Common myeloid progenitor, CD34-positive (primary cell): ENCODE measurements around the gene KLF5.
"Not testable (repeated sequence)": the region's sequence is repeated elsewhere in the genome, so short reads cannot be mapped to it uniquely, and the experiment has no call there.

Source experiments
- CTCF ChIA-PET: fragments of 350-600 bp; sonication (Branson Sonifier 250); formaldehyde crosslinking; loops from one replicate; lab custom pipeline; 2021; ENCODE audit warnings: antibody characterized with exemption; lab: Charles Lee
- POLR2A ChIA-PET: fragments of 350-600 bp; sonication (Branson Sonifier 250); formaldehyde crosslinking; loops from one replicate; lab custom pipeline; 2021; ENCODE audit warnings: antibody characterized with exemption; lab: Charles Lee
- DNase-seq, 3 donors: peaks; one replicate each; pipeline versions ENCODE4 v3.0.0 to v3.0.0-alpha.2; 2013
- H3K27ac ChIP-seq, 2 experiments: 1 replicate in 1 of 2; 2 replicates in 1 of 2; pipeline ENCODE4 v1.7.0; 2013; ENCODE audit warnings: inconsistent platforms in 2 of 2, low read length in 2 of 2, mild to moderate bottlenecking in 2 of 2, low read depth in 1 of 2, moderate library complexity in 1 of 2; ENCODE audit not compliant: severe bottlenecking in 2 of 2, insufficient read depth in 1 of 2, poor library complexity in 1 of 2
- H3K27me3 ChIP-seq, 5 experiments: replicated peaks in 2 of 5; 1 replicate in 3 of 5; 2 replicates in 2 of 5; pipeline versions ENCODE4 v1.6.1 to v1.7.0; 2013; ENCODE audit warnings: low read length in 4 of 5, mild to moderate bottlenecking in 2 of 5, moderate library complexity in 2 of 5, inconsistent platforms in 1 of 5; ENCODE audit not compliant: insufficient read depth in 5 of 5, control insufficient read depth in 4 of 5
- H3K36me3 ChIP-seq, 4 experiments: 1 replicate in 2 of 4; 2 replicates in 2 of 4; pipeline versions ENCODE4 v1.6.1 to v1.7.0; 2013; ENCODE audit warnings: low read length in 3 of 4, control low read depth in 1 of 4, mild to moderate bottlenecking in 1 of 4; ENCODE audit not compliant: control insufficient read depth in 4 of 4, insufficient read depth in 4 of 4
- H3K4me1 ChIP-seq, 4 experiments: 1 replicate in 3 of 4; 2 replicates in 1 of 4; pipeline versions ENCODE4 v1.6.1 to v1.7.1; 2013; ENCODE audit warnings: low read length in 3 of 4, mild to moderate bottlenecking in 3 of 4, control low read depth in 1 of 4, inconsistent platforms in 1 of 4, moderate library complexity in 1 of 4; ENCODE audit not compliant: control insufficient read depth in 4 of 4, insufficient read depth in 4 of 4; ENCODE audit errors: control extremely low read depth in 1 of 4
- H3K4me3 ChIP-seq, 7 experiments: 1 replicate in 4 of 7; 2 replicates in 3 of 7; pipeline versions ENCODE4 v1.5.1 to v1.7.0; 2013; ENCODE audit warnings: mild to moderate bottlenecking in 7 of 7, low read length in 6 of 7, moderate library complexity in 6 of 7, inconsistent platforms in 2 of 7, low read depth in 2 of 7, control low read depth in 1 of 7; ENCODE audit not compliant: insufficient read depth in 4 of 7, control insufficient read depth in 1 of 7; ENCODE audit errors: extremely low read depth in 1 of 7
- H3K9me3 ChIP-seq, 5 experiments: 1 replicate in 4 of 5; 2 replicates in 1 of 5; pipeline versions ENCODE4 v1.6.1 to v1.7.1; 2013; ENCODE audit warnings: low read length in 4 of 5, mild to moderate bottlenecking in 2 of 5, inconsistent platforms in 1 of 5, low read depth in 1 of 5, moderate library complexity in 1 of 5; ENCODE audit not compliant: control insufficient read depth in 4 of 5, insufficient read depth in 2 of 5; ENCODE audit errors: control extremely low read depth in 1 of 5
- WGBS: methylation state at CpG from one replicate; pipeline ENCODE4 v1.1.5; 2013; ENCODE audit not compliant: insufficient coverage; 5-methylcytosine and 5-hydroxymethylcytosine counted together

The KLF5 gene

GRCh38 chr13:73090823-73091187, 32.0 kb downstream of the KLF5 start:
- Histone ChIP-seq H3K27ac (no peak overlapping the region), H3K36me3 (no peaks in the 10 kb centered on the region), H3K27me3 (no peaks in the 10 kb centered on the region), H3K4me1 (peaks cover 0 to 3% (median 1%) of the 10 kb centered on the region in 4 experiments), H3K9me3 (peaks cover 0 to 19% (median 6%) of the 10 kb centered on the region in 5 experiments), H3K4me3 (no peak overlapping the region)
- 60% methylated on average over 1 of the region's 1 CpG for WGBS
- ChIA-PET CTCF (no interaction called here), POLR2A (no interaction called here)
- no peak for DNase-seq

GRCh38 chr13:73092829-73093228, 34.0 kb downstream of the KLF5 start:
- CTCF ChIA-PET = no interaction called here

GRCh38 chr13:73096173-73096572, 37.4 kb downstream of the KLF5 start:
- H3K36me3 ChIP-seq = no peaks in the 10 kb centered on the region
- no peaks in the 10 kb centered on the region for H3K4me1 ChIP-seq
- CTCF ChIA-PET = no interaction called here
- H3K27ac ChIP-seq = no peak overlapping the region
- WGBS = 25% methylated on average over 1 of the region's 2 CpGs
- no peak overlapping the region for H3K4me3 ChIP-seq
- no peaks in the 10 kb centered on the region for H3K27me3 ChIP-seq
- H3K9me3 ChIP-seq = no peaks in the 10 kb centered on the region
- POLR2A ChIA-PET = no interaction called here
- peak in 2 of 3 donors; percentile 19 to 28 for DNase-seq

More at GRCh38 chr13:73092829-73093228, 34.0 kb downstream of the KLF5 start:
- H3K4me1 ChIP-seq = peaks cover 0 to 3% (median 1%) of the 10 kb centered on the region in 4 experiments
- no peak overlapping the region for H3K27ac ChIP-seq
- POLR2A ChIA-PET = no interaction called here
- H3K4me3 ChIP-seq = no peak overlapping the region
- no peaks in the 10 kb centered on the region for H3K27me3 ChIP-seq
- DNase-seq = peak in 2 of 3 donors; percentile 6 to 15
- H3K36me3 ChIP-seq = no peaks in the 10 kb centered on the region
- H3K9me3 ChIP-seq = peaks cover 0 to 13% (median 6%) of the 10 kb centered on the region in 5 experiments

GRCh38 chr13:73096638-73097037, 37.8 kb downstream of the KLF5 start:
- H3K27ac ChIP-seq = no peak overlapping the region

GRCh38 chr13:73100781-73101180, 42.0 kb downstream of the KLF5 start:
- H3K36me3 ChIP-seq, POLR2A ChIA-PET, H3K27ac ChIP-seq, H3K9me3 ChIP-seq, H3K4me1 ChIP-seq, H3K27me3 ChIP-seq, CTCF ChIA-PET, DNase-seq, H3K4me3 ChIP-seq: not testable (repeated sequence)
- no CpG with 5 or more reads among the region's 10 CpGs for WGBS

More at GRCh38 chr13:73096638-73097037, 37.8 kb downstream of the KLF5 start:
- Histone ChIP-seq H3K4me3 (no peak overlapping the region), H3K4me1 (no peaks in the 10 kb centered on the region), H3K9me3 (no peaks in the 10 kb centered on the region), H3K27me3 (no peaks in the 10 kb centered on the region), H3K36me3 (no peaks in the 10 kb centered on the region)
- ChIA-PET CTCF (no interaction called here), POLR2A (no interaction called here)
- WGBS = 72% methylated on average over 4 of the region's 5 CpGs
- DNase-seq = no peak

- H3K27ac ChIP-seq = no peak overlapping the region
- no peaks in the 10 kb centered on the region for H3K36me3 ChIP-seq
- WGBS = 94% methylated on average over 2 of the region's 2 CpGs
- H3K27me3 ChIP-seq = no peaks in the 10 kb centered on the region
- DNase-seq = no peak
- no peaks in the 10 kb centered on the region for H3K9me3 ChIP-seq
- ChIA-PET POLR2A (no interaction called here), CTCF (no interaction called here)
- H3K4me1 ChIP-seq = no peaks in the 10 kb centered on the region
- H3K4me3 ChIP-seq = no peak overlapping the region
These were observed 42.7 kb downstream of the KLF5 start for GRCh38 chr13:73101351-73102007.

- CTCF ChIA-PET = no interaction called here
- no CpG with 5 or more reads among the region's 1 CpG for WGBS
- Histone ChIP-seq H3K4me3 (no peak overlapping the region), H3K27me3 (no peaks in the 10 kb centered on the region), H3K27ac (no peak overlapping the region), H3K4me1 (peaks cover 0 to 3% (median 0%) of the 10 kb centered on the region in 4 experiments), H3K9me3 (no peaks in the 10 kb centered on the region), H3K36me3 (no peaks in the 10 kb centered on the region)
- POLR2A ChIA-PET = no interaction called here
- DNase-seq = no peak
These were observed 44.4 kb downstream of the KLF5 start for GRCh38 chr13:73103238-73103637.
